NB4 (cell line): ENCODE data around the gene GPR176.

Experiments used
- CTCF ChIP-seq: IDR thresholded peaks from one replicate; pipeline ENCODE4 v1.5.1; 2012; ENCODE audit warnings: low read depth, low read length
- MAX ChIP-seq: IDR thresholded peaks from 2 replicates; pipeline ENCODE4 v1.6.1; 2011; ENCODE audit warnings: low read depth, low read length
- POLR2A ChIP-seq: IDR thresholded peaks from 2 replicates; pipeline ENCODE4 v1.6.1; 2011; ENCODE audit warnings: mild to moderate bottlenecking; ENCODE audit not compliant: insufficient read length; ENCODE audit errors: extremely low read depth

- TF ChIP-seq CTCF = no peak
- TF ChIP-seq POLR2A = no peak
- no peak for TF ChIP-seq MAX
Observed at GRCh38 chr15:39939487-39940452, 19.7 kb upstream of the GPR176 start.
